Measurements from ENCODE around the gene CFAP46.

GRCh38 chr10:132888898-132889490, 53.4 kb downstream of the CFAP46 start:
- TF ChIP-seq, protein P1, sequence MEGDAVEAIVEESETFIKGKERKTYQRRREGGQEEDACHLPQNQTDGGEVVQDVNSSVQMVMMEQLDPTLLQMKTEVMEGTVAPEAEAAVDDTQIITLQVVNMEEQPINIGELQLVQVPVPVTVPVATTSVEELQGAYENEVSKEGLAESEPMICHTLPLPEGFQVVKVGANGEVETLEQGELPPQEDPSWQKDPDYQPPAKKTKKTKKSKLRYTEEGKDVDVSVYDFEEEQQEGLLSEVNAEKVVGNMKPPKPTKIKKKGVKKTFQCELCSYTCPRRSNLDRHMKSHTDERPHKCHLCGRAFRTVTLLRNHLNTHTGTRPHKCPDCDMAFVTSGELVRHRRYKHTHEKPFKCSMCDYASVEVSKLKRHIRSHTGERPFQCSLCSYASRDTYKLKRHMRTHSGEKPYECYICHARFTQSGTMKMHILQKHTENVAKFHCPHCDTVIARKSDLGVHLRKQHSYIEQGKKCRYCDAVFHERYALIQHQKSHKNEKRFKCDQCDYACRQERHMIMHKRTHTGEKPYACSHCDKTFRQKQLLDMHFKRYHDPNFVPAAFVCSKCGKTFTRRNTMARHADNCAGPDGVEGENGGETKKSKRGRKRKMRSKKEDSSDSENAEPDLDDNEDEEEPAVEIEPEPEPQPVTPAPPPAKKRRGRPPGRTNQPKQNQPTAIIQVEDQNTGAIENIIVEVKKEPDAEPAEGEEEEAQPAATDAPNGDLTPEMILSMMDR (IDR thresholded peaks at IDR 0.05; ENCODE audit: borderline replicate concordance, extremely low read depth, low read length, poor library complexity, severe bottlenecking): no peak
- TF ChIP-seq EZH2 (IDR thresholded peaks at IDR 0.05; ENCODE audit: borderline replicate concordance, low read depth, low read length, severe bottlenecking): no peak
